HG03520 (cell line): ENCODE results near the gene VPS36.
"Not testable (repeated sequence)": the region's sequence is repeated elsewhere in the genome, so short reads cannot be mapped to it uniquely, and the experiment has no call there.

ENCODE experiments used
- ATAC-seq: cut with Tn5 transposase; IDR thresholded peaks from one replicate; pipeline ENCODE4 v1.9.1; 2021; ENCODE audit warnings: mild to moderate bottlenecking, moderate library complexity; ENCODE audit not compliant: unreplicated experiment

The VPS36 gene

DNA sequence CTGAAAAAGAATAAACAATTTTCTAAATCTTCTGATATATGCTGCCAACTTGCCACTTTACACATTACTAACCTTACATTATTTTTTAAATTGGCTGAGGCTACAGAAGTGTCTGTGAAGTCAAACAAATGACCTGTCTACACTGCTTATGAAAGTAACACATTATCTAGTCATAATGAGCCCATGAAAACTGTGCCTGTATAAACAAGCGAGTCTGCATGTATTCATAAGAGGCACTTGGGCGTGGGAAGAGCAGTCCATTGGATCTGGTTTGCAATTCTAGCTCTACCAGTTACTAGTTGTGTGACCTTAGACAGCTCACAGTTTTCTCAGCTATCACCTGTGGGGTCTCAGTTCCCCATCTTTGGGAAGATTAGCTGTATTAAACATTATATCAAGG is 3.1 kb downstream of the VPS36 start:
- no peak for ATAC-seq

- no peak for ATAC-seq
Observed at GRCh38 chr13:52446265-52446664, 4.2 kb downstream of the VPS36 start.

- no peak for ATAC-seq
Observed at GRCh38 chr13:52432456-52432855, 18.0 kb downstream of the VPS36 start.

GRCh38 chr13:52428295-52428694 is 22.1 kb downstream of the VPS36 start:
- ATAC-seq = no peak

- ATAC-seq = no peak
Observed at GRCh38 chr13:52421216-52421615, 29.2 kb downstream of the VPS36 start.

DNA sequence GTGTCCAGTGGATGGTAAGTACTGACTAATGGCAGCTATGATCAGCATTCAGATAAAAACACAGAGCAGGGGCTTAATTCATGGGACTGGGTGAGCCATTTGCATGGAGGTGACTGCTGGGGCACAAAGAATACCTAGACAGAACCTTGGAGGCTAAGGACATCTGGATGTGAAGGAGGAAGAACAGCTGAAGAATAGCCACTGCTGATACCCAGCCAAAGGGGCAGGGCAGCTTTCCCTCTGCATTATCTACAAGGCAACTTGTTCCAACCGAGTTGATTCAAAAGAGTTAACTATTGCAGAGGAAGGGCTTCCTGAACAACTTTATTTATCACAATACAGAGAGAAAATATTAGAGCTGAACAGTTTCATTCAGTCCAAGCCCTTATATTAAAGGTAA is 31.4 kb downstream of the VPS36 start:
- ATAC-seq = no peak

DNA sequence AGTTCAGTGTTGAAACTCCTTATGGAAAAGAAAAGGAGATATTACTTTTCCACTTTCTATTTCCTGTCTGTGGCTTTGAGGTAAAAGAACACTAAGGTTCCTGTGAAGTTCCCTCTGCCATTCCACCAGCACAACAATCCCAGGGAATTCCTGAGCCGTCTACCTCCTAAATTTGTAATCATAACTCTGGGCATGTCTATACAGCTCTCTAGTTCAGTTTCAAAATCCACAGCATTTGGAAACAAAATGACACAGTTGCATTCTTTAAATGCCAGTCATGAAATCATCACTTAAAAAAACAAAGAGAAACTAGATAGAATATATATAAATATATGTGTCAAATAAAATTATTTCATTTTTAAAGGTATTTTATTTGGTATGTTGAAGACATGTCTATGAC is 35.5 kb downstream of the VPS36 start:
- ATAC-seq = no peak

DNA sequence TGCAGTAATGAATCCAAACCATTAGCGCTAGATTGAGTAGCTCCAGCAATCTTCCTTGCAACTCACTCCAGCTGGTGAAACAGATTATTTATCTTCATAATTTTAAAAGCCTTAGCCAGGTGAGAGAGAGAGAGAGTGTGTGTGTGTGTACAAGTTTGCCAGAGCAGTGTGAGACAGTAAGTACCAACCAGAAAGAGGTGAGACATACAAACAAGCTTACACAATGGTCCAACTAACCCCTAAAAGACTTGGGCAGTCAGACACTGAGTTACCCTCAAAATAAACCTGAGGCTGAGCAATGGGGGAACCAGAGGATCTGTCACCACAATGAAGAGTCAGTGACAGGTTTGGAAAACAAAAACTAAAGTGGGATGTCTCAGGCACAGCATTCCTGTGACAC is 36.4 kb downstream of the VPS36 start:
- ATAC-seq = no peak

DNA sequence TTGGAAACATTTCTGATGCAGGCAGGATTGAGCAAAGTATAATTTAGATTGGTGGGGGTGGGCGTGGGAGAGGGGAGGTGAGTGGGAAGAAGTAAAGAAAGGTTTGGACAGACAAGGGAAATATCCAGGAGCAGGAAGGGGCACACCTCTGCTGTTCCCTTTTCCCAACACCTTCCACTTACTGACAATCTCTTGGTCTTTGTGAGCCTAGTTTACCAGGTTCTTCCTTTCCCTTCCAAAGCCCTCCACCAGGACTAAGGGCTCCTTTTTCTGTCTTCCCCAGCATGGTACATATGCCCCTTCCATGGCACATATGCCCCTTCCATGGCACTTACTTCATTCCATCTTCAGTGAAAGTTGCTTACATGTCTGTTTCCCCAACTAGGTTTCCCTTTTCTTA is 38.3 kb downstream of the VPS36 start:
- ATAC-seq = no peak

GRCh38 chr13:52411629-52412028 is 38.8 kb downstream of the VPS36 start:
- peak; percentile 68 for ATAC-seq

DNA sequence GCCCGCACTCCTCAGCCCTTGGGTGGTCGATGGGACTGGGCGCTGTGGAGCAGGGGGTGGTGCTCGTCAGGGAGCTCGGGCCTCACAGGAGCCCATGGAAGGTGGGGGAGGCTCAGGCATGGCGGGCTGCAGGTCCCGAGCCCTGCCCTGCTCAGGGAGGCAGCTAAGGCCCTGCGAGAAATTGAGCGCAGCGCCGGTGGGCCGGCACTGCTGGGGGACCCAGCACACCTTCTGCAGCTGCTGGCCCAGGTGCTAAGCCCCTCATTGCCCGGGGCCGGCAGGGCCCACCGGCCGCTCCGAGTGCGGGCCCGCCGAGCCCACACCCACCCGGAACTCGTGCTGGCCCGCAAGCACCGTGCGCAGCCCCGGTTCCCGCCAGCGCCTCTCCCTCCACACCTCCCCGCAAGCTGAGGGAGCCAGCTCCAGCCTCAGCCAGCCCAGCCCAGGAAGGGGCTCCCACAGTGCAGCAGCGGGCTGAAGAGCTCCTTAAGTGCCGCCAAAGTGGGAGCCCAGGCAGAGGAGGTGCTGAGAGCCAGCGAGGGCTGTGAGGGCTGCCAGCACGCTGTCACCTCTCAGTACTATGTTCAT is 42.3 kb downstream of the VPS36 start:
- not testable (repeated sequence) for ATAC-seq

- not testable (repeated sequence) for ATAC-seq
Observed at GRCh38 chr13:52407436-52407835, 43.0 kb downstream of the VPS36 start.

DNA sequence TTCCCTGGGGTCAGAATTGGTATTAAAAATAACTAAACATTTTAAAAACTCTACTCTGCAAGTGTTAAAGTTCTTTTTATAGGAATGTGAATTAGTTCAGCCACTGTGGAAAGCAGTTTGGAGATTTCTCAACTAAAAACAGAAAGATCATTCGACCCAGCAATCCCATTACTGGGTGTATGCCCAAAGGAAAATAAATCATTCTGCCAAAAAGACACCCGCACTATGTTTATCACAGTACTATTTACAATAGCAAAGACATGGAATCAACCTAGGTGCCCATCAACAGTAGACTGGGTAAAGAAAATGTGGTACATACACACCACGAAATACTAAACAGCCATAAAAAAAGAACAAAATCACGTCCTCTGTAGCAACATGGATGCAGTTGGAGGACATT is 43.8 kb downstream of the VPS36 start:
- ATAC-seq = no peak

GRCh38 chr13:52405767-52406494 is 44.5 kb downstream of the VPS36 start, which contains the start of gene THSD1:
TSS of gene THSD1 (minus strand) at chr13:52406172. CDS start at chr13:52402600, 3,572 bp downstream.
- ATAC-seq = peak; percentile 43

- ATAC-seq = no peak
Observed at GRCh38 chr13:52405369-52405766, 45.1 kb downstream of the VPS36 start.

DNA sequence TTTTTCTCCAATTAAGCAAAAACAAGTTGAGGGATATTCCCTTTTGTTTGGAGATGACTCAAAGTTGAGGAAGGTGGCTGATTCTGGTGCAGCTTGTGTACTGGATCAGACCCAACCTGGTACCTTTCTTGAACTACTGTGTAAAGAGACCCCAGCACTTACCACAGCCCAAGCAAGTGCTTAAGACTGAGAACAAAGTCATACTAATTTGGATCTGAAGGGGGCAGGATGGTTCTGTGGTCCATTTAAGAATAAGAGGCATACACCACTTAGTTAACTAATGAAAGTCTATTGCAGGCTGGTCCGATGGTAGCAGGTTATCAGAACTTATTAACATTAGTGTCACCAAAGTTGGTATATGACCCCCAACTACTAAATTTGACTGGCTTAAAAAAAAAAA is 50.7 kb downstream of the VPS36 start:
- no peak for ATAC-seq

DNA sequence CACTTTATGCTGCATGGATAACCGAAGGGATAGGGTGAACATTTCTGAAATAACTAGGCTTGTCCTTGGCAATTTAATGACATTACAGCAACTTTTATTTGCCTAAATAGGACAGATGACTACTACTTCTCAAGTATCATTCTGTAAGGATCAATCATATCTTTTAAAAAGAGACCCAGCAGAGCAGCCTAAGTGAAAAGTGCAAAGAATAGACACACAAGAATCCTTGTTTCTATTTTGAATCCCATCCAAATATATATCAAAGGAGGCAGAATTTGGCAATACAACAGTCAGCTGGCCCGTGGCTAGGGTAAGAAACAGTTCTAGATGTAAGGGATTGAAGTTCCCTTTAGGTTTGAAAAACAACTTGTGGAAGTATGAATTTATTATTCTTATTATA is 51.4 kb downstream of the VPS36 start:
- ATAC-seq = no peak

DNA sequence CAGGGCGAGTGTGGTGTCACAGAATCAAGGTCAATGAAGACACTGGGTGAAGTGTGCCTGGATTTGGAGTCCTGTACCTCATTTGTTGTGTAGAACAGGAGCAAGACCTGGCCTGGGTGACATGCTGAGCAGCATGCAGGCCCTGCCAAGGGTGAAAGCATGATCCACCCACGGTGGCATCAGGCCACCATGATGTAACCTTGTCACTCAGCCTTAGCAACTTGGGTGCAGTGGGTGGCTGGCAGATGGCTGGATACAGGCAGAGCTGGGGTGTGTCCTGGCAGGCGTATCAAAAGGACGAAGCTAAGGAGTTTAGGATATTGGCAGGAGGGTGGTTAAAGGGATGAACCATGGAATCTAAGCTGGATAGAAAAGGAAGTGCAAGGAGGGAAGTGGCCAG is 54.7 kb downstream of the VPS36 start:
- no peak for ATAC-seq

DNA sequence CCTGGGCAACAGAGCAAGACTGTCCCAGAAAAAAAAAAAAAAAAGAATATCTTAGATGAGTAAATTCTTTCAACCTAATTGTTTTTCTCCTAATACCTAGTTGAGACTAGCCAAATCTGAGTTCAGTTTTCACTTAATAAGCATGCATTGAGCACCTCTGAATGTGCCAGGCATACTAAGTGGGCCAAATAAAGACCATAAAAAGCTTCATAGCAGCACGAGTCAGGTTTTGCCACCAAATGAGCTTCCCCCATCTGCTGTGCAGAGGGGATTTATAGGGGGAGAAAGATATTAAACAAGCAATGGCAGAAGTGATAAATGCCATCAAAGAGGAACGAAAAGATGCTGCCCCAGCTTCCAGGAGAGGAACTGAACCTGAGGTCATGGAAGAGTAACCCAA is 55.8 kb downstream of the VPS36 start:
- no peak for ATAC-seq

DNA sequence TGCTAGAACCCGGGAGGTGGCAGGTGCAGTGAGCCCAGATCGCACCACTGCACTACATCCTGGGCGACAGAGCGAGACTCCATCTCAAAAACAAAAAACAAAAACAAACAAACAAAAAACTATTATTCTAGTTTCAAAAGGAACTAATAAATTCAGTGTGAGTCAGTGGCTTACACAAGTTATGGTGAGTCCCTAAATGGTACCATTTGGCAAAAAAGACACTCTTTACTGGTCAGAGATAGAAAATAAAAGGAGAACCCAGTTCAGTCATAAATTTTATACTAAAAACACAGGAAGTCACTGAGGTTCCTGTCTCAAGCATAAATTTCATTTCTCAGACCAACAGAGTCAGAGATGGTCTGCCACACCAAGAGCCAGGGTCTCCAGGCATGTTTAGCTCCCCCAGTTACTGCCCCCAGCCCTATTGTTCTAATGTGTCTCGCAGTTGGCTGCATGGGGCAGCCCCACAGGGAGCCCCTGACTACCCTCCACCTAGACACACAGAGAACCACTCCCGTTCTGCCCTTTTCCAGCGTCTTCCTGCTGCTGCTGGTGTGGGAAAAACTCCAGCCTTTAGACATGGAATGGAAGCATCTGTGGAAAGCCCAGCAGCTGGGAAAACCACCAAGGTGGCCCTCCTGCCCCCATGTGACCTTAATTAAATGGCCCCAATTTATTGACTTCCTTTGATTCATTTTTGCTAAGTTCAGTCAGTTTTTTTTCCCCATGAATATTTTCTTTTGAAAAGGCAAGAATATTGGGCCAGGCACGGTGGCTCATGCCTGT is 56.7 kb downstream of the VPS36 start:
- no peak for ATAC-seq

DNA sequence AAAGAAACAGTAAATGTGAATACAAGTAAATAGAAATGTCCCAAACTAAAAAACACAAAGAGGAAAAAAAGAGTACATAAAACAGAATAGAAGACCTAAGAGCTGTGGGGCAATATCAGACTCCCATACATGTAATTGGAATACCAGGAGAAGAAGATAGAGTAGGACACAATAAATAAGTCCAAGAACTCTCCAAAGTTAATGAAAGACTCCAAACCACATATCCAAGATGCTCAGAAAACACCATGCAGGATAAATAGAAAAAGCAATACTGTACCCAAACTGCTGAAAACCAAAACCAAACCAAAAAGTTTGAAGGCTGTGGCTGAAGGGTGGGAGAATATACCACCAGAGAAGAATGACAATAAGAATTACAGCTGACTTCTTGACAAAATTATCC is 62.7 kb downstream of the VPS36 start:
- no peak for ATAC-seq

GRCh38 chr13:52385870-52386269 is 64.6 kb downstream of the VPS36 start:
- ATAC-seq = no peak
